Activated CD8-positive, alpha-beta memory T cell treated with anti-CD3 and anti-CD28 coated beads for 4 hours (primary cell): ENCODE results near the gene FGF22.
"Not testable (repeated sequence)": the region's sequence is repeated elsewhere in the genome, so short reads cannot be mapped to it uniquely, and the experiment has no call there.

Experiments used
- DNase-seq, 2 donors: peaks; one replicate each; pipeline ENCODE4 v3.0.0-alpha.2; 2020; ENCODE audit warnings: low read depth in 2 of 2

The FGF22 gene

DNA sequence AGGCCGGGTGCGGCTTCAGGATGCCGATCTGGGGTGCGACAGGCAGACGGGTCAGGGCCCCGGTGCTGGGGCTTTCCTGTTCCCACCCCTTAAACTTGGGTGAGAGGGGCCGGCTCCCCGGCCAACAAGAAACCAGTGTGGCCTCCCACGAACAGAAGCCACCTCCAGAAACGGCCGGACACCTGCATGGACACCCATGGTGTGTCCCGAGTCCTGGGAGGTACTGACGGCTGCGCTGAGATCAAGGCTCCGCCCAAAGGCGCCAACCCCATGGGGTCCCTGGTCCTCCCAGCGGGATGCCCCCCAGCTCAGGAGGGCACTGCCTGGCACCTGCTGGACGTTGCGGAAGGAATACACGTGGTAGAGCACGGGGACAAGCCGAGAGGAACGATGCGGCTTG lies 17.9 kb upstream of the FGF22 start:
- no peak for DNase-seq

DNA sequence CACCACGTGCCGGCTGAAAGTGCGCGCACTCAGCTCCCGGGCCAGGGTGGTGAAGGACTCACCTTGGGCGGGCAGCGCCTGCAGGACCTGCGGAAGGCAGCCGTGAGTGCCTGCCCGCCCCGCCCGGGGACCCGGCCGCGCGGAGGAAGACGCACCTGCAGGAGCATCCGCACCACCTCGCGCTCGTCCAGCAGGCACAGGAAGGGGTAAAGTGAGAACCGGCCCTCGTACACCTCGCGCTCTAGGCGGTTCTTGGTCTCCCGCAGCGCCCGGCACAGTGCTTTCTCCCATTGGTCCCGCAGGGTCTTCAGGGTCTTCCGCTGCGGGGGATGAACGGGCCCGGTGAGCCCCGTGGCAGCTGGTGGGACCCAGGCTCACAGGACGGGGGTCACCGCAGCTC lies 17.0 kb upstream of the FGF22 start:
- no peak for DNase-seq

- DNase-seq = no peak
These were observed 16.3 kb upstream of the FGF22 start for GRCh38 chr19:623175-623916.

- DNase-seq = no peak
These were observed 15.7 kb upstream of the FGF22 start for GRCh38 chr19:623974-624373.

GRCh38 chr19:624433-625109 lies 15.1 kb upstream of the FGF22 start:
- no peak for DNase-seq

GRCh38 chr19:625257-625656 lies 14.4 kb upstream of the FGF22 start:
- DNase-seq = no peak

- DNase-seq = not testable (repeated sequence)
These were observed 13.1 kb upstream of the FGF22 start for GRCh38 chr19:626566-626965.

DNA sequence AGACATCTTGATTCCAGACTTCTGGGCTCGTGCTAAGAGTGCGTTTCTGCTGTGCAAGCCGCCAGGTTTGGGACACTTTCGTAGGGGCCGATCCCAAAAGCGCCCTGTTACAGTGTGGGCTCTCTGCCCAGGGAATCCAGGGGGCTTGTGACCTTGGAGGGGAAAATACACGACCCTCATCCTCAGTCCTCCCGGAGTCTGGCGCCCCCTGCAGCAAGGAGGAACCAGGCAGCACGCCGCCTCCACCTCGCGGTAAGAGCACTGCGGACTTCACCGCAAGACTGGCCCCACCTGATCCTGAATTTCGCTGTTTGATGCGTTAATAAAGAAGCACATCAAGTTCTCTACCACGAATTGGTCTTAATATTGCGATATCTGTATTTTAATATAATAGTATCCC lies 11.5 kb upstream of the FGF22 start:
- no peak for DNase-seq

- DNase-seq = not testable (repeated sequence)
These were observed 10.2 kb upstream of the FGF22 start for GRCh38 chr19:629515-629914.

GRCh38 chr19:629961-630714 lies 9.5 kb upstream of the FGF22 start:
- no peak for DNase-seq

DNA sequence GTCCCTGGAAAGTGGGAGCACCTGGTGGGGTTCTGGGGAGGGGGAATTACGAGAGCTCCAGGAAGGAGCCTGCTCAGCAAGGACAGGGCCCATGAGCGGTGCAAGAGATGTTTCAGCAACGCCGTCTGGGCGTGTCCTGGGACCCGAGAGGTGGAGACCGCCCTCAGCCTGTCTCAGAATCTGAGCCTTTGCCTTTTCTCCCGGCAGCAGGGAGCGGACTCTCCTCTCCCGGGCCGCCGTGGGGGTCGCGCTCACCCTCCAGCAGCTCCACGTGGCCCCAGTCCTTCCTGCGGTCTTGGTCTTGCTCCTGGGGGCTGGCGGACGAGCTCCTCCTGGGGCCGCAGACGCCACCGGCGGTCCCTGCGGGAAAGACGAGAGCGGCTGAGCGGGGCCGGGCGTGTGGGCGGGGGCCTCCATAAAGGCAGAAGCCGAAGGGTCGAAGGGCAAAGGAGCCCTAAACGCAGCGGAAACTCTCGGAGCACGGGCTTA lies 7.1 kb upstream of the FGF22 start:
- DNase-seq = no peak

GRCh38 chr19:633068-633785 lies 6.5 kb upstream of the FGF22 start, which contains the start of gene POLRMT:
POLRMT (minus strand) TSS chr19:633537; CDS start chr19:633512, 25 bp downstream.
- peak; percentile 93 to 95 for DNase-seq

GRCh38 chr19:633786-634639 lies 5.7 kb upstream of the FGF22 start:
- no peak for DNase-seq

- no peak for DNase-seq
These were observed 4.6 kb upstream of the FGF22 start for GRCh38 chr19:634975-635652.

- DNase-seq = no peak
These were observed 800 bp upstream of the FGF22 start for GRCh38 chr19:638906-639252.

DNA sequence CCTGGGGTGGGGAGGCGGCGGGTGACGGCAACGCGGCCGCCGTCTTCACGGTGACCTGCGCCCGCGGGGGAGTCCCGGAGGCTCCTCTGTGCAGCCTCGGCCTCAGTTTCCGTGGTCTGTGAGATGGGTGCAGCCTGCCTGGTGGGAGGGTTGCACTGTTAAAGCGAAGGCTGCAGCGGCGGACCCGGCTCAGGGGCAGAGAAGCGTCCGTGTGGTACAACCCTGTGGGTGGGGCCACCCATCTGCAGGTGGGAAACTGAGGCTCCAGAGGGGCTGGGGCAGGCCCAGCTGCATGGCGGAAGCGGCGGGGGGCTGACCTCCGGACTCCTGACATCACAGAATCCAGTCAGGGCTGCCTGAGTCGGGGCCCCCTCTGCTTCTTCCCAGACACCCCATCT lies 481 bp downstream of the FGF22 start:
- DNase-seq = no peak

DNA sequence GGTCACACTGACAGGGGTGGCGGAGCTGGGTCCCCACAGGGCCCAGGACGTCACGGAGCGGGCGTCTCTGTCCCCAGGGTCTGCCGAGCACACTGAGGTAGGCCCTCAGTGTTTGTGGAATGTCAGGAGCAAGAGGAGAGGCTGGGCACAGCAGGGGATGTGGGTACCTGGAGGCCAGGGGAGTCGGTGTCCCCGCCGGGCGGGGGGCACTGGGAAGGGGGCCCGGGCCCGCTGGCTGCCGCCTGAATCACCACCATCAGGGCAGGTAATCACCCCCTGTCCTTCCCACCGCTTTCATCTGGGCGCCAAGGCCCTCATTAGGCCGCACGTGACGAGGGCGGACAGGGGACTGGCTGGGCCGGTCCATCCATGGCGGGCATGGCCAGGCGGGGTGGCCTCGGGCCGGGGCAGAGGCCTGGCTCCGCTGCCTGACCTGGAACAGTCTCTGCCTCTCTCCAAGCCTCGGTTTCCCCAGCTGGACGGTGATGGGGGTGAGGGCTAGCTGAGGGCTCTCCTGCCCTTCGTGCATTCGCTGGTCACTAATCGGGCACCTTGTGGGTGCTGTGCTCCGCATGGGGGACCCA lies 1.0 kb downstream of the FGF22 start:
- no peak for DNase-seq

DNA sequence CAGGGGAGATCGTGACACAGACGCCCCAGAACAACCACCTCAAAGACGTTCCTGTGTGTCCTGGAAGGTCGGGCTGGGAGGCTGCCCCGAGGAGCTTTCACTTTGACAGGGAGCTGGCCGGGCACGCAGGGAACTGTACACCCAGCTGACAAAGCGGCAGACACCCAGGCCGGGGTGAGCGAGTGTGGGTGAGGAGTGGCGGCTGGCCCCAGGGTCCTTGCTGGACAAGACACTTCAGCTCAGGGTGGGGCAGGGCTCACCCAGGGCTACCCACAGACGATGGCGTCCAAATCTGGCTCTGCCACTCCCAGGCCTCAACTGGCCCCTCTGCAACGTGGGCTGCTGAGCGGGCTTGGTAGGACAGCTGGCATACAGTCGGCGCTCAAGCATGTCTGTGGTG lies 2.0 kb downstream of the FGF22 start:
- DNase-seq = no peak

GRCh38 chr19:642767-643727 lies 3.4 kb downstream of the FGF22 start:
- no peak for DNase-seq
